Activated CD8-positive, alpha-beta memory T cell treated with anti-CD3 and anti-CD28 coated beads, Interleukin-2, amount 50 U/mL, for 24 hours (primary cell): ENCODE results near the gene HDAC4.

Experiments
- DNase-seq: peaks from one replicate; pipeline ENCODE4 v3.0.0-alpha.2; 2020; ENCODE audit errors: extremely low read depth

HDAC4 gene

DNA sequence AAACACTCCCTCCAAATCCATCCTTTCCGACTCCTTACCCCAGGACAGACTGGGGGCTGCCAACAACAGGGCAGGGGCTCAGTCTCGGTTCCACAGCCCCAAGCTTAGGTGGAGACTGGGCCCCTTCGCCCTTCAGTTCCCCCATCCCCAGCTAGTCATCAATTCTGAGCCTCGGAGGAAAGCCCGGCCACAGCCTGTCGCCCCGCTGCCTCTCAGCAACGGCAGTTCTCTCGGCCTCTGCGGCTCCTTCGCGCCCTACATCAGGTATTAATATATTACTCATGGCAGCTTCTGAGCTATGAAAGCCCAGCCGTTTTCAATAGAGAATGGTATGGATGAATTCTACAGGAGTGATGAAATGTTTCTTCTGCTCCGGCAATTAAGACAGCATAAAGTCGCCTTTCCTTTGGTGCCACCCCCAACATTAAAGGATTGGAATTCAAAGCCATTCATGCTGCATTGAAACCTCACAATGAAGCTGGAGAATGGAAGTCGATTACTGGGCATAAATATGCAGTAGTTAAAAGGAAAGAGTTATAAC is 2.8 kb downstream of the HDAC4 start:
- no peak for DNase-seq

DNA sequence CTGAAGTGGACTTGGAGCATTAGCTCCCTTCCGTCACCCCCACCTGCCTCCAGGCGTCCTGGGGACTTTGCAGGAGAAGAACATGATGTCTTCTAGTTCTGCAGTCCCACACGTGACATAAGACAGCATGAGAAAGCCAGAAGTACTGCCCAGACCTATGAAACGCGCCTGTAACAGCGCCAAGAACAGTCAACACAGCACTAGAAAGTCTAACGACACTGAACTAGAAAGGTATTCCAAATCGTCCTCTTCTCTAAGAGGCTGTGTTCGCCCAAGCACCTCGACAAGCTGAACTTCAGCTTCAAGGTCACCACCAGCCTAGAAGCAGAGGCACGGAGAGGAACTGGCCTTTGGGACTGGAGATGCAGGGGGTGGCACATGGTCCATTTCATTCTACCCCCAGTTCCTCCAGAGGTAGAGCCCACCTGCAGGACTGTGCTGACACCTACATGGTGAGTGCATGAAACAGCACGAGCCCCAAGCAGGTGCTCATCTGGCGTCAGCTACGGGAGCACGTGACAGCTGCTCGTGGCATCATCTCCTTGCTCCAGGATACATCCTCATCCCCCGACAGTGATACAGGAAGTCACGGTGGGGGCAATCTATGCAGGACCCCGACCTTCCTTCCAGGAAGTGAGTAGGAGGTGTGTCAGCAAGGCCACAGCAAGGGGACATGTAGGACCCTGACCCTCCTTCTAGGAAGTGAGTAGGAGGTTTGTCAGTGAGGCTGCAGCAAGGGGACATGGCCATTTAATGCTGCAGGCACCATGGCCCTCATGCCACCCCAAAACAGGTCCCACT is 3.7 kb downstream of the HDAC4 start:
- no peak for DNase-seq

DNA sequence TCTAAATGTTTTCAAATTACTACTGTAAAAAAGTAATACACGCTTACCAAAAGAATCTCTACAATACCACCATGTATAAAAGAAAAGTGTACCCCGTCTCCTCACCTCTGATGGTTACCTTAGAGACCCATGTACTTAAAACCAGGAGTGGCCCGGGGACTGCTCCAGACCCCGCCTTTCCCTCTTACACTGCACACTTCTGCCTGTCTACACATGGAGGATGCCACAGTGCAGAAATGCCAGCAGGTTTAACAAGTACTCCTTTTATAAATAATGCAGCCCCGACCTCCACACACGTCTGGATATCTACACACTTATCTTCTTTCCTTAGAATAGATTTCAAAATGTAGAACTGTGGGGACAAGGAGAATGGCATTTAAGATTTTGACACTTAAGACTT is 5.3 kb downstream of the HDAC4 start:
- no peak for DNase-seq

GRCh38 chr2:239394978-239395377 is 5.8 kb downstream of the HDAC4 start:
- no peak for DNase-seq

- DNase-seq: no peak
Measured at GRCh38 chr2:239394346-239394945, 6.4 kb downstream of the HDAC4 start.

- no peak for DNase-seq
Measured at GRCh38 chr2:239393941-239394340, 6.9 kb downstream of the HDAC4 start.

DNA sequence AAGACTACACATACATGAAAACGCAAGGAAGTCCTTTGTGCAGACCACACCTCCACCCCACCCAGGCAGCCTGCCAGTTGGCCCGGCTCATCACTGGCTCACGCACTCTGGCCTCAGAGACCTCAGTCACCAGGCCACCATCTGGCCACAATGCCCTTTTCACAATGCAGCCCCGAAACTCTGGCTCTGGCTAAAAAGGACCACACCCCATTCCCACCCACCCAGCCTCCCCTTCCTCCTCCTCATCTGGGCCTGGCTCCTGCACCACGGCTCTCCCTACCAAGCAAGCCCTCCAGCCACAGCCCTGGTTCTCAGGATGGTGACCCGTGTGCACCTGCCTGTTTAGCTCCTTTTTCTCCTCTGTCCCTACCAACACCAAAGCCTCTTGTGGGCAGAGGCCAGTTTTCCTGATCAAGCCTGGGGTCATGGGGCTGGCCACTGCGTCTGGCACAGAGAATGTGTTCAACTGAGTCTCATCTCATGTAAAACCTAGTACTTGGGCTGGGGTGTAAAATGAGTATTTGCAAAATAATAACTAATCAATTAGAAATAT is 7.4 kb downstream of the HDAC4 start:
- DNase-seq: no peak

- DNase-seq: no peak
Measured at GRCh38 chr2:239392688-239393387, 8.0 kb downstream of the HDAC4 start.

GRCh38 chr2:239392072-239392357 is 8.8 kb downstream of the HDAC4 start:
- no peak for DNase-seq

GRCh38 chr2:239391286-239392071 is 9.3 kb downstream of the HDAC4 start:
- DNase-seq: no peak

- DNase-seq: no peak
Measured at GRCh38 chr2:239390546-239391285, 10.1 kb downstream of the HDAC4 start.

GRCh38 chr2:239389414-239390329 is 11.1 kb downstream of the HDAC4 start:
- no peak for DNase-seq

- DNase-seq: no peak
Measured at GRCh38 chr2:239388236-239389151, 12.3 kb downstream of the HDAC4 start.

DNA sequence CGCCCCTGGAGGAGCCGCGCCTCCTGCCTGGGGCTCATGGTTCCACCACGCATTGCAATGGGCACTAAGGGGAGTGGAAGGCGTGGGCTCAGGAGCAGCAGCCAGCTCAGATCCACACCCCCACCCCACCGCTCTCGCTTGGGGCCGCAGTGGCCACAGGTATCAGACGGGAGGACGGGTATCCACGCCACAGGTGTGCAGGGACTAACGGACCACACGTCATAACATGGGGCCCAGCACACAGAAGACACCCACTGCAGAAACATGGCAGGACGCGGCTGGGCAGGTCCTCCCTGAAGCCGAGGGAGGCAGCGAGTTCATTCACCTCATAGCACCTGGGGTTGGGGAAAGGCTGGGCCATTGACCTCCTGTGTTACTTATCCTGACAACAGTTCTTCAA is 13.0 kb downstream of the HDAC4 start:
- DNase-seq: no peak

DNA sequence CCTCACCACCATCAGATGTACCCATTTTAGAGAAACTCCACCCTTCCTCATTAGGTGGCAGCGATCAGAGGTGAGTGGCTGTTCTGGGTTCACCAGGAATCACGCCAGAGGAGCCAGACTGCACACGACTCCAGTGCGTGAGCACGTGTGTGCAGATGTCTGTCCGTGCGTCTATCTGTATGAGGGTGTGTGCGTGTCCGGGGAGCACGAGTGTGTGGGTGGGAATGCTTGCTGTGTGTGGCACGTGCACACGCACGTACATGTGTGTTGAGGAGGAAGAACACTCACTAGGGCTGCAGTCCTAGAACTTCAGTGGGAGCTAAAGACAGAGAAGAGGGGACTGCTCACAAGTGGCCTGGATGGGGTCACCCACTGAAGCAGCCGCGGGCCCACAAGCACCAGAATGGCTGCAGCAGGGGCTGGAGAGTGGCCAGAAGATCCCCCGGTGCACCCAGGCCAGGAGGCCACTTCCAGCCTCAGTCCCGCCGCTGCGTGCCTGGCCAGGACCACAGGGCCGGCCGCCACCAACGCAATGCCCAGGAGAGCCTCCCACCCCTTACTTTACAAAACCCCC is 13.9 kb downstream of the HDAC4 start:
- no peak for DNase-seq

DNA sequence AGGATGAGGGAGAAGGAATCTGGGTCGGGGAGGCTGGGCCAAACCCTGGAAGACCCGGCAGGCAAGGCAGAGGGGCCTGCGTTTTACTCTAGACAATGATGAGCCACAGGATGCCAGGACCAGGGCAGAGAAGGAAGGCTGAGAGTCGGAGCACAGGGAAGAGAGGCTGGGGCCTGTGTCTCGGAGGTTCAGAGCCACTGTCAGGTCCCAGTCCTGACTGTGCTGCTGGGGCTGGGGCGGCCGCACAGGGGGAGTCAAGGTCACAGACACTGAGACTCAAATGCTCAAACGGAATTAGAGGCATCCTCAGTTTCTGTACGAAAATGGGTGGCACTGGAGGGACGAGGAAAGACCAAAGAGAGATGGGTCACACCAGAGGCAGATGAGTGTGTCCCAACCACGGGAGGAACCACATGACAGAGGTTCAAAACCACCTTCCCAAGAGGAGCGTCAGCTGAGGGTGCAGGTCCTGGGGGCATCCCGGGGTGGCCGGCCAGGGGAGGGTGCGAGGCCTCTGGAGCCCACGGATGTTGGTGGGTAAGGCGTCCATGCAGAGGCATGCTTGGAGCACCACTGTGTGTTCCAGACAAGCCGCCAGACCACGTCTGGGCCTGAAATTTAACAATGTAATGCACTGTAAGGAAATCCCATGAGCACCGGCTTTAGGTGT is 14.7 kb downstream of the HDAC4 start:
- DNase-seq: no peak

DNA sequence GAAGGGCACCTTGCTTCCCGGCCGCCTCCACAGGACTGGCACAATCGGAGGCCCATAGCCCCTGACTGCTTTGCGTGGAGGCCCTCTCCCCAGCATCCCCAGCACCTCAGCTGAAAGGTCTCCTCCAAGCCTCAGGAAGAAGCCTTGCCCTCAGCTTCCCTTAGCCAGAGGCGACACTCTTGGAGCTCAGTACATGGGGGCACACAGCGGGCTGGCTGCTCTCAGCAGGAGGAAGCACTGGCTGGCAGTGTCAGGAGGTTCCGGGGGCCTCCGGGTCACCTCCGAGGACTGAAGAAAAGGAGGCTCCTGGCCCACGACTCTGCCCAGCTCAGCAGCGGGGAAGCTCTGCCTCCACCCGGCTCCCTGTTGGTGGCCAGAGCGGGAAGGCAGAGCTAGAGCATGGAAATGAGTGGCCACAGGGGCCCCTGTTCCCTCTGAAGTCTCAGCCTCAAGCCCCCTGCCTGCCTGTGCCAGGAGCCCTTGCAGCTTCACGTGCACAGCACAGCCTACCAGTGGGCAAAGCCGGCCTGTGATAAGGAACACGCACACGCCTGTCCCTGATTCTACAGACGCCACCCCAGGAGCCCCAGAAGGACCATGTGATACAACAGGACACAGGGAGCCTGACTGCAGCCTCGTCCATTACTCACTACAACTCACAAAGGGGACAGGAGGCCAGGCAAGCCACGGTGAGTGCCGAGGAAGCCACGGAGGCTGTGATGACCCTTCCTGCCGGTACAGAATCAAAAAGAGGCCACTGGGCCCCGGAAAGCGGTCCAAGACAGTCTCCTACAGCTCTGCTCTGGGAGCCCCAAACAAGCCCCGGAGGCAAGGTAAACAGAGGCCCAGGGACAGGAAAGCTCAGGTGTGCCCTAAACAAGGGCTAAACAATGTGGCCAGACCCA is 15.5 kb downstream of the HDAC4 start:
- DNase-seq: no peak
